H1 (cell line): ENCODE results near the gene GSAP. TPM values are rescaled to one million over a fixed set of nuclear protein-coding genes. Genes with fewer than 3 reads are reported as not detected.

Experiments used
- CBX8 ChIP-seq: fragments of 300-800, 300-1000 bp; sonication (generic); IDR thresholded peaks from 2 replicates; pipeline ENCODE4 v1.7.1; 2016; ENCODE audit warnings: low read depth, low read length, borderline replicate concordance
- FOSL1 ChIP-seq: IDR thresholded peaks from 2 replicates; pipeline ENCODE4 v1.6.1; 2011; ENCODE audit warnings: mild to moderate bottlenecking, low read depth, low read length, moderate library complexity; ENCODE audit not compliant: insufficient read depth
- KDM1A ChIP-seq: fragments of 200-600, 300-600 bp; sonication (generic); IDR thresholded peaks from 2 replicates; pipeline ENCODE4 v1.7.1; 2016; ENCODE audit warnings: mild to moderate bottlenecking, low read length, borderline replicate concordance
- TEAD4 ChIP-seq: IDR thresholded peaks from 2 replicates; pipeline ENCODE4 v1.6.1; 2012; ENCODE audit warnings: low read depth, low read length, inconsistent platforms, mixed read lengths
- polyA plus RNA-seq, 7 experiments: library from polyadenylated mRNA; depleted of rRNA in 3 of 7; stranded (reverse) in 5 of 7; unstranded in 2 of 7; fragments of >200 nt in 5 of 7; fragments of 200-250 nt in 2 of 7; gene quantifications; 1 replicate in 5 of 7; 2 replicates in 1 of 7; 4 replicates in 1 of 7; pipeline versions ENCODE4 v1.2.1 to v1.2.3, GENCODE V29; 2011 to 2013; ENCODE audit warnings: missing spikeins in 2 of 7, mixed read lengths in 2 of 7
- total RNA-seq: library from RNA; stranded (reverse); fragmentation: NEBNext Ultra II Directional; extraction: Animal tissue kit (Norgen Biotek cat#: 25700); gene quantifications from 2 replicates; pipeline ENCODE4 v1.2.1, GENCODE V29; 2021

The GSAP gene
- total and polyA plus RNA-seq, 2 of the 8 experiments (the other 6 are each of a cell fraction or from before 2014, with no cell fraction given): 0.93 to 2.1 TPM

DNA sequence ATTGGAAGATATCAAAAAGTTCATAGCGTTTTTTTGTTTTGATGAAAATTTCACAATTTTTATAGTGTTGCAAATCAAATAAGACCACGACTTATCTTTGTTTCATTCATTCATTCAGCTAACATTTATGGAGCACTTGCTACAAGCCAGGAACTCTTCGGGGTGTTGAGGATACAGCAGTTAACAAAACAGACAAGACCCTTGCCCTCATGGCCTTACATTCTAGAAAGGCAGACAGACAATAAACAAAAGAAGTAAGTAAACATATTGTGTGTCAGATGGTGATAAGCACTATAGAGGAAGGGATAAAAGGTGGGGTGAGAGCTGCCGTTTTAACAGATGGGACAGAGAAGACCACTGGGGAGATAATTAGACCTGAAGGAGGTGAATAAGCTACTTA is 41.6 kb upstream of the GSAP start (continued):
- TF ChIP-seq CBX8 (no peak), FOSL1 (no peak), TEAD4 (no peak), KDM1A (no peak)
- TF ChIP-seq, all 59 proteins: peak for 0
